Liver (tissue), 9 donors: ENCODE measurements around the gene ECPAS. TPM values are rescaled to one million over a fixed set of nuclear protein-coding genes. Genes with fewer than 3 reads are reported as not detected.

Experiments used
- DNase-seq: peaks from one replicate; pipeline ENCODE4 v3.0.0-alpha.2; 2017; ENCODE audit warnings: low spot score
- H3K27ac ChIP-seq, 2 donors: one replicate each; pipeline ENCODE4 v1.7.0; 2013; ENCODE audit warnings: inconsistent platforms in 2 of 2, low read length in 2 of 2, control low read depth in 1 of 2, low read depth in 1 of 2, mild to moderate bottlenecking in 1 of 2
- H3K27me3 ChIP-seq, 4 donors: one replicate each; pipeline versions ENCODE4 v1.6.1 to v1.7.0; 2013; ENCODE audit warnings: low read length in 3 of 4, inconsistent platforms in 1 of 4, mild to moderate bottlenecking in 1 of 4, moderate library complexity in 1 of 4; ENCODE audit not compliant: control insufficient read depth in 4 of 4, insufficient read depth in 4 of 4
- H3K36me3 ChIP-seq, 4 donors: one replicate each; pipeline versions ENCODE4 v1.6.1 to v1.7.0; 2013; ENCODE audit warnings: low read length in 3 of 4, mild to moderate bottlenecking in 3 of 4, low read depth in 1 of 4, moderate library complexity in 1 of 4; ENCODE audit not compliant: control insufficient read depth in 4 of 4, insufficient read depth in 3 of 4
- H3K4me1 ChIP-seq, 4 donors: one replicate each; pipeline versions ENCODE4 v1.6.1 to v1.7.0; 2013; ENCODE audit warnings: low read length in 3 of 4, mild to moderate bottlenecking in 3 of 4, moderate library complexity in 1 of 4; ENCODE audit not compliant: control insufficient read depth in 4 of 4, insufficient read depth in 4 of 4
- H3K4me3 ChIP-seq, 3 donors: one replicate each; pipeline versions ENCODE4 v1.6.1 to v1.7.0; 2013; ENCODE audit warnings: low read length in 3 of 3, control low read depth in 1 of 3, low read depth in 1 of 3, mild to moderate bottlenecking in 1 of 3
- H3K9ac ChIP-seq, 2 donors: one replicate each; pipeline ENCODE4 v1.7.0; 2013; ENCODE audit warnings: low read length in 2 of 2, mild to moderate bottlenecking in 2 of 2, moderate library complexity in 2 of 2, control low read depth in 1 of 2, low read depth in 1 of 2
- H3K9me3 ChIP-seq, 4 donors: one replicate each; pipeline versions ENCODE4 v1.6.1 to v1.7.0; 2013; ENCODE audit warnings: low read length in 3 of 4; ENCODE audit not compliant: control insufficient read depth in 4 of 4
- ATF3 ChIP-seq: IDR thresholded peaks from 2 replicates; pipeline ENCODE4 v1.6.1; 2016; ENCODE audit warnings: antibody characterized with exemption
- CTCF ChIP-seq: fragments of 150-350 bp; IDR thresholded peaks from 2 replicates; pipeline ENCODE4 v1.5.1; 2017; ENCODE audit warnings: improper control_type of control experiment, low read depth, low read length; ENCODE audit not compliant: missing input control
- EGR1 ChIP-seq, 2 donors: IDR thresholded peaks; 2 replicates each; pipeline ENCODE4 v1.6.1; 2016 to 2018; ENCODE audit warnings: antibody characterized with exemption in 2 of 2, low read depth in 2 of 2
- FOXA1 ChIP-seq: IDR thresholded peaks from 2 replicates; pipeline ENCODE4 v1.6.1; 2016; ENCODE audit warnings: antibody characterized with exemption
- FOXA2 ChIP-seq: IDR thresholded peaks from 2 replicates; pipeline ENCODE4 v1.6.1; 2016; ENCODE audit warnings: antibody characterized with exemption
- HNF4A ChIP-seq, 2 donors: conservative IDR thresholded peaks; 2 replicates each; pipeline ENCODE4 v1.6.1; 2016; ENCODE audit warnings: antibody characterized with exemption in 2 of 2, mild to moderate bottlenecking in 2 of 2
- HNF4G ChIP-seq: IDR thresholded peaks from 2 replicates; pipeline ENCODE4 v1.6.1; 2016; ENCODE audit warnings: antibody characterized with exemption
- JUND ChIP-seq, 2 donors: IDR thresholded peaks; 2 replicates each; pipeline ENCODE4 v1.6.1; 2016; ENCODE audit warnings: antibody characterized with exemption in 2 of 2
- MAX ChIP-seq: IDR thresholded peaks from 2 replicates; pipeline ENCODE4 v1.6.1; 2016; ENCODE audit warnings: antibody characterized with exemption
- NR2F2 ChIP-seq: IDR thresholded peaks from 2 replicates; pipeline ENCODE4 v1.6.1; 2016; ENCODE audit warnings: antibody characterized with exemption
- RXRA ChIP-seq, 2 donors: IDR thresholded peaks; 2 replicates each; pipeline ENCODE4 v1.6.1; 2017 to 2018; ENCODE audit warnings: antibody characterized with exemption in 2 of 2, mild to moderate bottlenecking in 1 of 2
- TAF1 ChIP-seq: conservative IDR thresholded peaks from 2 replicates; pipeline ENCODE4 v1.6.1; 2016; ENCODE audit warnings: antibody characterized with exemption, mild to moderate bottlenecking
- YY1 ChIP-seq: IDR thresholded peaks from 2 replicates; pipeline ENCODE4 v1.6.1; 2016; ENCODE audit warnings: antibody characterized with exemption, mild to moderate bottlenecking
- ZBTB33 ChIP-seq: IDR thresholded peaks from 2 replicates; pipeline ENCODE4 v1.6.1; 2016; ENCODE audit warnings: antibody characterized with exemption
- WGBS: extraction: QIAGEN DNeasy Blood & Tissue Kit; methylation state at CpG from one replicate; pipeline ENCODE4 v1.1.7; 2013; 5-methylcytosine and 5-hydroxymethylcytosine counted together
- polyA plus RNA-seq, 2 donors: library from polyadenylated mRNA; stranded (reverse) in 1 of 2; unstranded in 1 of 2; fragments of 200-250 nt in 1 of 2; fragments of >200 nt in 1 of 2; fragmentation: Nextera tagmentation in 1 of 2; extraction: Ambion mirVana in 1 of 2; gene quantifications; one replicate each; pipeline versions ENCODE4 v1.2.1 to v1.2.3, GENCODE V29; 2013 to 2015
- total RNA-seq, 2 donors: library from RNA; depleted of rRNA; stranded (reverse); fragments of >200 nt; gene quantifications; one replicate each; pipeline ENCODE4 v1.2.3, GENCODE V29; 2014
- donor health status: healthy.
- donor health status: healthy.
- donor health status: healthy.
- donor health status: healthy.
- donor health status: healthy.

ECPAS gene
- total and polyA plus RNA-seq, 4 donors = 14.7 to 60.8 (median 26.3) TPM

GRCh38 chr9:111375062-111375461 lies 109.1 kb downstream of the ECPAS start (continued):
- no peak for TF ChIP-seq CTCF
- TF ChIP-seq YY1 = no peak
- TF ChIP-seq RXRA (IDR thresholded peaks at IDR 0.05) = no peak

- Histone ChIP-seq H3K9ac (no peak overlapping the region), H3K4me3 (no peak overlapping the region), H3K27ac (no peak overlapping the region), H3K9me3 (no peaks in the 10 kb centered on the region), H3K4me1 (no peaks in the 10 kb centered on the region), H3K36me3 (peaks cover 9 to 86% (median 73%) of the 10 kb centered on the region in 4 donors), H3K27me3 (no peaks in the 10 kb centered on the region)
- WGBS = 96% methylated on average over 6 of the region's 6 CpGs
- no peak for DNase-seq
- no peak for TF ChIP-seq JUND (IDR thresholded peaks at IDR 0.05)
These were observed 111.9 kb downstream of the ECPAS start for GRCh38 chr9:111372297-111372696.

- Histone ChIP-seq H3K27ac (no peak overlapping the region), H3K9ac (no peak overlapping the region), H3K36me3 (peaks cover 10 to 80% (median 65%) of the 10 kb centered on the region in 4 donors), H3K4me1 (no peaks in the 10 kb centered on the region), H3K9me3 (no peaks in the 10 kb centered on the region), H3K27me3 (no peaks in the 10 kb centered on the region), H3K4me3 (no peak overlapping the region)
- TF ChIP-seq ZBTB33 (no peak), MAX (no peak)
- no peak for DNase-seq
- 96% methylated on average over 1 of the region's 1 CpG for WGBS
These were observed 117.2 kb downstream of the ECPAS start for GRCh38 chr9:111366978-111367377.

- no peaks in the 10 kb centered on the region for H3K9me3 ChIP-seq
- peaks cover 8 to 42% (median 26%) of the 10 kb centered on the region in 4 donors for H3K36me3 ChIP-seq
- WGBS = 97% methylated on average over 5 of the region's 5 CpGs
- TF ChIP-seq ZBTB33 (no peak), FOXA2 (no peak), TAF1 (no peak), EGR1 (IDR thresholded peaks at IDR 0.05; ENCODE audit: low read depth in 2 of 2) (no peak), CTCF (no peak), NR2F2 (no peak), JUND (IDR thresholded peaks at IDR 0.05) (no peak), HNF4G (no peak), FOXA1 (no peak), HNF4A (conservative IDR thresholded peaks at IDR 0.05) (no peak), ATF3 (no peak)
- H3K27ac ChIP-seq = no peak overlapping the region
- no peak overlapping the region for H3K9ac ChIP-seq
- no peak overlapping the region for H3K4me3 ChIP-seq
- no peaks in the 10 kb centered on the region for H3K27me3 ChIP-seq
- H3K4me1 ChIP-seq = no peaks in the 10 kb centered on the region
- no peak for DNase-seq
These were observed 121.7 kb downstream of the ECPAS start for GRCh38 chr9:111362526-111362925.
